ENCODE measurements around the gene NUTF2. TPM values are rescaled to one million over a fixed set of nuclear protein-coding genes. Genes with fewer than 3 reads are reported as not detected.

NUTF2 gene
- total and polyA plus RNA-seq, 2 of the 8 experiments (the other 6 are each of a cell fraction or from before 2014, with no cell fraction given), result 219 to 377 TPM

- FAIRE-seq (no peak), DNase-seq (ENCODE audit: low read depth in 1 of 2, low spot score in 2 of 2) (no peak)
- Histone ChIP-seq H2BK12ac (ENCODE audit: low read depth, low read length) (no peak overlapping the region), H2BK15ac (ENCODE audit: low read length) (no peak overlapping the region), H3K4me1 (replicated peaks in 1 of 4; ENCODE audit: control insufficient read depth in 3 of 4, insufficient read depth in 4 of 4, low read length in 3 of 4) (peaks cover 0 to 4% (median 0%) of the 10 kb centered on the region in 4 experiments; a peak in 2 of 7 replicates), H3K23ac (ENCODE audit: insufficient read length) (no peak overlapping the region), H3K4me3 (ENCODE audit: extremely low read depth in 1 of 4, insufficient read depth in 2 of 4, low read depth in 3 of 4, low read length in 4 of 4) (no peak overlapping the region), H3K27me3 (replicated peaks in 1 of 4; ENCODE audit: control insufficient read depth in 3 of 4, extremely low read depth in 1 of 4, insufficient read depth in 3 of 4, low read length in 3 of 4) (no peaks in the 10 kb centered on the region), H3K14ac (ENCODE audit: insufficient read length) (no peak overlapping the region), H3K4ac (replicated peaks; ENCODE audit: insufficient read length, low read depth, low read length) (no peak overlapping the region), H4K8ac (ENCODE audit: extremely low read depth, insufficient read depth, low read length) (no peak overlapping the region), H2BK5ac (ENCODE audit: low read depth, low read length) (no peak overlapping the region), H3K36me3 (ENCODE audit: control insufficient read depth in 2 of 4, insufficient read depth in 4 of 4, low read length in 3 of 4) (peaks cover 12 to 50% (median 20%) of the 10 kb centered on the region in 4 experiments; a peak in 7 of 8 replicates), H2AK5ac (ENCODE audit: low read depth, low read length) (no peak overlapping the region), H2BK20ac (ENCODE audit: low read length) (no peak overlapping the region), H2AFZ (ENCODE audit: low read length) (no peak overlapping the region), H3K9ac (replicated peaks in 1 of 4; ENCODE audit: extremely low read depth in 1 of 4, low read depth in 3 of 4, low read length in 3 of 4) (no peak overlapping the region), H3K4me2 (ENCODE audit: insufficient read depth in 1 of 2, low read depth in 2 of 2, low read length in 2 of 2) (no peak overlapping the region), H3K79me2 (ENCODE audit: control insufficient read depth in 1 of 2, insufficient read depth in 2 of 2, low read length in 2 of 2) (peaks cover 8 to 43% of the 10 kb centered on the region in 2 experiments), H3K56ac (replicated peaks; ENCODE audit: insufficient read length, low read depth, low read length) (no peak overlapping the region), H4K20me1 (replicated peaks in 1 of 2; ENCODE audit: control insufficient read depth in 1 of 2, insufficient read depth in 2 of 2, low read length in 2 of 2) (peaks cover 21 to 42% of the 10 kb centered on the region in 2 experiments), H3K27ac (ENCODE audit: low read depth, low read length) (0 out of 2 replicates have a peak overlapping the region, but pooled peaks have one; percentile 32), H3K18ac (ENCODE audit: extremely low read depth, low read length) (no peak overlapping the region), H2BK120ac (replicated peaks; ENCODE audit: low read depth, low read length) (no peak overlapping the region), H3K79me1 (ENCODE audit: low read depth, low read length) (peaks cover 35% of the 10 kb centered on the region), H3K9me3 (ENCODE audit: insufficient read depth in 2 of 2, low read depth in 1 of 2, low read length in 1 of 2) (no peaks in the 10 kb centered on the region), H4K91ac (replicated peaks; ENCODE audit: insufficient read length, low read length) (no peak overlapping the region), H3K23me2 (ENCODE audit: low read depth, low read length) (no peaks in the 10 kb centered on the region), H4K5ac (ENCODE audit: insufficient read length, low read depth, low read length) (no peak overlapping the region)
- ChIA-PET CTCF (ENCODE audit: partially characterized antibody) (interaction anchor here (0.9 to 12.2 kb wide), 12 partner anchors 10 to 192 kb away, joined by 3 to 123 read pairs (median 8); partner anchors contain the start of genes CENPT, NRN1L and NUTF2), POLR2A (ENCODE audit: partially characterized antibody) (interaction anchor here (7.0 kb wide), 1 partner anchor 16 kb away, joined by 100 read pairs; the partner anchor contains the start of genes CENPT and NUTF2)
- WGBS, 2 experiments (ENCODE audit: extremely low coverage in 1 of 2, insufficient coverage in 1 of 2, insufficient read length in 1 of 2, insufficient replicate concordance in 2 of 2, low coverage in 1 of 2, low lambda C conversion rate in 2 of 2, missing lambda C conversion rate in 1 of 2), result 90% methylated on average over 2 of the region's 2 CpGs; no CpG with 5 or more reads in 1 of the 2 experiments
- TF ChIP-seq CTBP2 (IDR thresholded peaks at IDR 0.05; ENCODE audit: borderline replicate concordance, insufficient read depth, insufficient read length, low read length) (no peak), CHD1 (IDR thresholded peaks at IDR 0.05; ENCODE audit: low read depth, low read length) (no peak), HDAC2 (IDR thresholded peaks at IDR 0.05; ENCODE audit: borderline replicate concordance in 1 of 2, low read depth in 2 of 2, low read length in 2 of 2) (no peak), JUND (IDR thresholded peaks at IDR 0.05; ENCODE audit: low read length) (no peak), YY1 (IDR thresholded peaks at IDR 0.05; ENCODE audit: low read depth, low read length) (no peak), BACH1 (IDR thresholded peaks at IDR 0.05; ENCODE audit: low read length) (no peak), CBX5 (IDR thresholded peaks at IDR 0.05; ENCODE audit: low read depth, low read length) (no peak), RNF2 (IDR thresholded peaks at IDR 0.05; ENCODE audit: borderline replicate concordance, low read depth, low read length, missing control alignments, poor library complexity, severe bottlenecking) (no peak)
Measured at GRCh38 chr16:67864594-67864993, 17.9 kb downstream of the NUTF2 start.
